ENCODE data around the gene AMIGO1. TPM values are rescaled to one million over a fixed set of nuclear protein-coding genes. Genes with fewer than 3 reads are reported as not detected.
A peak's percentile ranks its signal among the peaks of the same experiment; 100 is the strongest.

AMIGO1 gene
- polyA plus RNA-seq, 3 donors: 0.05 to 0.26 (median 0.07) TPM

DNA sequence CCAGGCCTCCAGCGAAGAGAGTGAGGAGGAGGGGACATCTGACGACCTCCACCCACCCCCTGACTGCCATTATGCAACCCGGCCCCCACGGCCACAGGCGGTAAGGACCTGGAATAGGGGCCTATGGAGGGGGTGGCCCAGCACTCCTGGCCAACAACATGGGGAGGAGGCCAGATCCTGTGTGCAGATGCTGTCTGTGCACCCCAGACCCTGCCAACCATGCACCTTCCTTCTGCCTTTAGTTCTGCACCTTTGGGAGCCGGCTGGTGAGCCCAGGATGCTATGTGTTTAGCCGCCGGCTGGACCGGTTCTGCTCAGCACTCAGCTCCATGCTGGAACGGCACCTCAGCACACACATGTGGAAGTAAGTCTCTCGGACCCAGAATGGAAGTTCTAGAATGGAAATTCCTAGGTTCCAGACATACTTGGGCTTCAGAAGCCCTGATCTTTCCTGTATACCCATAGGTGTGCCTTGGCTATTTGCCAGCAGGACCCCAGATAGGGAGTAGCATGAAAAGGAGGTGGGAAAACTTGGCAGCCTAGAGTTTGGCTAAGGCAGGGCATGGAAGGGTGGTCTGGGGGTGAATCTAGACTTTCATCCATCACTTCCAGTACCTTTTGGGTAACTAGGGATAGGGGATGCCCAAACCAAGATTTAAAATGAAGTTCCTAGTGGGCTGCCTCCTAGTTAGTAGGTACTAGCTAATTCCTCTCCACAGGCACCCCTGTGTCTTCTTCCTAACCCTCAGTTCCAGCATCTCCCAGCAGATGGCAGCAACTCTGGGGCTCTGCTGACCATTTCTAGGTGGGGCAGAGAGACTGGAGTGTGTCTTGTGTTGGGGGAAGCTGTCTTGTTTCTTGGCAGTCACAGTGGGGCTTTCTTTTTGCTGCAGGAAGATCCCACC, 19.2 kb downstream of the AMIGO1 start:
- DNase-seq: peak; percentile 50 to 64 (median 61)
- no peak overlapping the region for H3K4me2 ChIP-seq (replicated peaks; ENCODE audit: extremely low read depth, low read length, poor library complexity, severe bottlenecking)
- no peak overlapping the region for H3K4me3 ChIP-seq (replicated peaks in 1 of 3; ENCODE audit: low read depth in 2 of 3, low read length in 3 of 3)
- no peaks in the 10 kb centered on the region for H3K27me3 ChIP-seq (ENCODE audit: control insufficient read depth in 2 of 2, insufficient read depth in 2 of 2, low read length in 2 of 2)
- H3K36me3 ChIP-seq (replicated peaks in 1 of 2; ENCODE audit: control insufficient read depth in 1 of 2, insufficient read depth in 2 of 2, low read length in 2 of 2): peaks cover 0 to 4% of the 10 kb centered on the region in 2 donors
- H3K9me3 ChIP-seq (replicated peaks in 1 of 2; ENCODE audit: control insufficient read depth in 1 of 2, insufficient read depth in 1 of 2, low read length in 2 of 2): no peaks in the 10 kb centered on the region
- peaks cover 0 to 5% (median 0%) of the 10 kb centered on the region in 3 donors for H3K27me3 Mint-ChIP-seq (ENCODE audit: low read depth in 3 of 3)
- H2AFZ ChIP-seq (ENCODE audit: insufficient read depth, low read depth, low read length, poor library complexity, severe bottlenecking): no peak overlapping the region
- 93% methylated on average over 6 of the region's 11 CpGs for WGBS (ENCODE audit: insufficient coverage)
- intact Hi-C loops (cut with micrococcal nuclease): loop anchor here in 1 of 2 donors (2.0 kb wide), 1 partner anchor 43 kb away; no protein-coding TSS in a partner anchor
- peaks cover 16 to 20% of the 10 kb centered on the region in 2 donors for H3K36me3 Mint-ChIP-seq
- peak; percentile 79 for TF ChIP-seq CTCF (IDR thresholded peaks at IDR 0.05)
- H3K79me2 ChIP-seq (ENCODE audit: insufficient read depth, low read length): peaks cover 14% of the 10 kb centered on the region
- H4K20me1 ChIP-seq (ENCODE audit: insufficient read depth, low read length): peaks cover 8% of the 10 kb centered on the region
- peaks cover 21% of the 10 kb centered on the region for H3K4me1 Mint-ChIP-seq
- H3K4me3 Mint-ChIP-seq: no peak overlapping the region
- H3K27ac Mint-ChIP-seq: peak overlapping the region in 1 of 7 donors; percentile 46
- H3K9ac ChIP-seq (ENCODE audit: insufficient read depth, low read length, poor library complexity, severe bottlenecking): no peak overlapping the region
- H3K9me3 Mint-ChIP-seq: no peaks in the 10 kb centered on the region
- H3K4me1 ChIP-seq (ENCODE audit: control insufficient read depth in 1 of 2, insufficient read depth in 2 of 2, low read length in 2 of 2): peaks cover 12 to 17% of the 10 kb centered on the region in 2 donors
- H3K27ac ChIP-seq (ENCODE audit: low read depth in 1 of 2, low read length in 2 of 2): no peak overlapping the region

DNA sequence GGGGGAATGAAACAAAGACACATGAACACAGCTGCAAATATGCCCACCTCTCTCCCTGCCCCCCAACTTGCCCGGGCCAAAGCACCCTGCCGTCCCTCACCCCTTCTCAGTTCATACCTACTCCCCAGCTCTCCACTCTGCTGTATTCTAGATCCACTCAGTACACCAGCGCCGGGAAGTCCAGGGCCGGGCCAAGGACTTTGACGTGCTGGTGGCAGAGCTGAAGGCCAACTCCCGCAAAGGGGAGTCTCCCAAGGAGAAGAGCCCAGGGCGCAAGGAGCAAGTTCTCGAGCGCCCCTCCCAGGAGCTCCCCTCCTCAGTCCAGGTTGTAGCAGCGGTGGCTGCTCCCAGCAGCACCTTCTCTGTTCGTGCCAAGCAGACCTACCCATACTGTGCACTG, 20.8 kb downstream of the AMIGO1 start:
- H3K4me1 ChIP-seq (ENCODE audit: control insufficient read depth in 1 of 2, insufficient read depth in 2 of 2, low read length in 2 of 2): peaks cover 12 to 17% of the 10 kb centered on the region in 2 donors
- H3K4me1 Mint-ChIP-seq: peaks cover 21% of the 10 kb centered on the region
- no peak overlapping the region for H3K9ac ChIP-seq (ENCODE audit: insufficient read depth, low read length, poor library complexity, severe bottlenecking)
- 96% methylated on average over 12 of the region's 12 CpGs for WGBS (ENCODE audit: insufficient coverage)
- H4K20me1 ChIP-seq (ENCODE audit: insufficient read depth, low read length): no peaks in the 10 kb centered on the region
- no peak overlapping the region for H3K27ac ChIP-seq (ENCODE audit: low read depth in 1 of 2, low read length in 2 of 2)
- intact Hi-C loops (cut with micrococcal nuclease): no loop called here
- H3K9me3 Mint-ChIP-seq: no peaks in the 10 kb centered on the region
- no peaks in the 10 kb centered on the region for H3K9me3 ChIP-seq (replicated peaks in 1 of 2; ENCODE audit: control insufficient read depth in 1 of 2, insufficient read depth in 1 of 2, low read length in 2 of 2)
- no peak overlapping the region for H2AFZ ChIP-seq (ENCODE audit: insufficient read depth, low read depth, low read length, poor library complexity, severe bottlenecking)
- H3K4me3 ChIP-seq (replicated peaks in 1 of 3; ENCODE audit: low read depth in 2 of 3, low read length in 3 of 3): no peak overlapping the region
- H3K79me2 ChIP-seq (ENCODE audit: insufficient read depth, low read length): no peaks in the 10 kb centered on the region
- H3K27ac Mint-ChIP-seq: no peak overlapping the region
- no peaks in the 10 kb centered on the region for H3K27me3 ChIP-seq (ENCODE audit: control insufficient read depth in 2 of 2, insufficient read depth in 2 of 2, low read length in 2 of 2)
- no peak overlapping the region for H3K4me3 Mint-ChIP-seq
- peaks cover 0 to 4% (median 2%) of the 10 kb centered on the region in 3 donors for H3K27me3 Mint-ChIP-seq (ENCODE audit: low read depth in 3 of 3)
- peaks cover 16 to 20% of the 10 kb centered on the region in 2 donors for H3K36me3 Mint-ChIP-seq
- no peak for TF ChIP-seq CTCF (IDR thresholded peaks at IDR 0.05)
- DNase-seq: no peak
- no peaks in the 10 kb centered on the region for H3K36me3 ChIP-seq (replicated peaks in 1 of 2; ENCODE audit: control insufficient read depth in 1 of 2, insufficient read depth in 2 of 2, low read length in 2 of 2)
- no peak overlapping the region for H3K4me2 ChIP-seq (replicated peaks; ENCODE audit: extremely low read depth, low read length, poor library complexity, severe bottlenecking)

All from CD14-positive monocyte (primary cell).